A204.1 (cell line): Measurements from ENCODE around the gene CFAP53.

ENCODE experiments used
- FAIRE-seq: peaks from 2 replicates; lab custom pipeline; 2012; peaks lifted over from hg19 to GRCh38; lab: Jason Lieb, UNC

The CFAP53 gene

GRCh38 chr18:50287441-50288347 is 21.4 kb upstream of the CFAP53 start, which contains the start of gene CXXC1:
CXXC1 (minus strand) TSS chr18:50287692; CDS start chr18:50287589, 103 bp downstream.
- FAIRE-seq = peak; percentile 99

- no peak for FAIRE-seq
Observed at GRCh38 chr18:50287028-50287440, 20.7 kb upstream of the CFAP53 start.

- FAIRE-seq = no peak
Observed at GRCh38 chr18:50286391-50287027, 20.2 kb upstream of the CFAP53 start.

- FAIRE-seq = no peak
Observed at GRCh38 chr18:50285631-50286321, 19.5 kb upstream of the CFAP53 start.

- FAIRE-seq = no peak
Observed at GRCh38 chr18:50285071-50285470, 18.8 kb upstream of the CFAP53 start.

GRCh38 chr18:50284255-50284885 is 18.1 kb upstream of the CFAP53 start:
- FAIRE-seq = no peak

- no peak for FAIRE-seq
Observed at GRCh38 chr18:50283469-50284209, 17.3 kb upstream of the CFAP53 start.

GRCh38 chr18:50282521-50283335 is 16.4 kb upstream of the CFAP53 start:
- FAIRE-seq = no peak

GRCh38 chr18:50281972-50282520 is 15.8 kb upstream of the CFAP53 start:
- FAIRE-seq = no peak

- peak; percentile 97 for FAIRE-seq
Observed at GRCh38 chr18:50281295-50281971, 15.1 kb upstream of the CFAP53 start, which contains the start of gene MBD1. MBD1 (minus strand) TSS chr18:50281523; CDS start chr18:50279992, 1,531 bp downstream.

GRCh38 chr18:50280707-50281294 is 14.5 kb upstream of the CFAP53 start:
- no peak for FAIRE-seq

- no peak for FAIRE-seq
Observed at GRCh38 chr18:50279752-50280151, 13.5 kb upstream of the CFAP53 start.

- FAIRE-seq = no peak
Observed at GRCh38 chr18:50277942-50278341, 11.6 kb upstream of the CFAP53 start.

- no peak for FAIRE-seq
Observed at GRCh38 chr18:50276452-50276851, 10.2 kb upstream of the CFAP53 start.

- FAIRE-seq = no peak
Observed at GRCh38 chr18:50275503-50276036, 9.3 kb upstream of the CFAP53 start.

- FAIRE-seq = no peak
Observed at GRCh38 chr18:50274941-50275340, 8.6 kb upstream of the CFAP53 start.

GRCh38 chr18:50274044-50274442 is 7.7 kb upstream of the CFAP53 start:
- FAIRE-seq = no peak

GRCh38 chr18:50273203-50274043 is 7.1 kb upstream of the CFAP53 start:
- no peak for FAIRE-seq
